ENCODE data around the gene RAPGEF2.

Gene RAPGEF2

DNA sequence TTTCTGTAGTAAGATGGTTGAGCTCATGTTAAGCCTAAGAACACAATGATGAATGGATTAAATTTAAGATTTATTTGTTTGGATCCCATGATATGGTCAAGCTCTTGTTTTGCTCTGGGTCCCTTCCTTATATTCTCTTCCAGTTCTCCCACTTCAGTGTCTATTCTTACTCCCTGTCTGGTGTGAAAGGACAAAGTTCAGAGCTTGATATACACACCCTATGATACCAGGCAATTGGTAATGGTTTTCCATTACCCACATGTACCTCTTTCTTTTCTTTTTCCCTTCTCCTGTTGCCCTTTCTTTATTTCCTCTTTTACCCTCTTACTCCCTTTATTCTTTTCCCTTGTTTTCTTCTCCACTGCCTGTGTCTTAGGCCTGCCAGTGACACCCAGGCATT lies 223.6 kb downstream of the RAPGEF2 start:
- no peak for DNase-seq (ENCODE audit: low read depth in 2 of 2)
- TF ChIP-seq, protein P1, sequence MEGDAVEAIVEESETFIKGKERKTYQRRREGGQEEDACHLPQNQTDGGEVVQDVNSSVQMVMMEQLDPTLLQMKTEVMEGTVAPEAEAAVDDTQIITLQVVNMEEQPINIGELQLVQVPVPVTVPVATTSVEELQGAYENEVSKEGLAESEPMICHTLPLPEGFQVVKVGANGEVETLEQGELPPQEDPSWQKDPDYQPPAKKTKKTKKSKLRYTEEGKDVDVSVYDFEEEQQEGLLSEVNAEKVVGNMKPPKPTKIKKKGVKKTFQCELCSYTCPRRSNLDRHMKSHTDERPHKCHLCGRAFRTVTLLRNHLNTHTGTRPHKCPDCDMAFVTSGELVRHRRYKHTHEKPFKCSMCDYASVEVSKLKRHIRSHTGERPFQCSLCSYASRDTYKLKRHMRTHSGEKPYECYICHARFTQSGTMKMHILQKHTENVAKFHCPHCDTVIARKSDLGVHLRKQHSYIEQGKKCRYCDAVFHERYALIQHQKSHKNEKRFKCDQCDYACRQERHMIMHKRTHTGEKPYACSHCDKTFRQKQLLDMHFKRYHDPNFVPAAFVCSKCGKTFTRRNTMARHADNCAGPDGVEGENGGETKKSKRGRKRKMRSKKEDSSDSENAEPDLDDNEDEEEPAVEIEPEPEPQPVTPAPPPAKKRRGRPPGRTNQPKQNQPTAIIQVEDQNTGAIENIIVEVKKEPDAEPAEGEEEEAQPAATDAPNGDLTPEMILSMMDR (IDR thresholded peaks at IDR 0.05; ENCODE audit: low read depth, low read length) = no peak
- H3K4me3 ChIP-seq (replicated peaks in 1 of 2; ENCODE audit: low read depth in 2 of 2, low read length in 2 of 2) = no peak overlapping the region

DNA sequence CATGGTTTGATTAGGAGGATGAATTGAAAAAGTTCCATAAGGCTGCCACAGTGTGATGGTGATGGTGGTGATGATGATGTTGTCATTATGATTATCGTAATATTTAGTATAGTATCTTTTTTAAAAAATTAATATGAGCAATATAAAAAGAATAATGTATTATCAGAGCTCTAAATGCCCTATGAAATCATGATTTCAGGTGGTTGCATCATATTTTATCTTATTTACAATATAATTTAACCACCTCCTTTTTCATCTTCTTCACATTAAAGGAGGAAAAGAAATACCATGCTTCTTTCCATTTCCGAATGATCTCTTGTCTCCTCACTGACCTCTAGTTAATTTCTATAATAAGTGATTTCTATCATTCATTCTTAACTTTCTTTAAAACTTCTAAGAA lies 225.9 kb downstream of the RAPGEF2 start:
- DNase-seq (ENCODE audit: low read depth in 2 of 2) = no peak
- no peak overlapping the region for H3K4me3 ChIP-seq (replicated peaks in 1 of 2; ENCODE audit: low read depth in 2 of 2, low read length in 2 of 2)
- TF ChIP-seq, protein P1 (IDR thresholded peaks at IDR 0.05; ENCODE audit: low read depth, low read length) = no peak

DNA sequence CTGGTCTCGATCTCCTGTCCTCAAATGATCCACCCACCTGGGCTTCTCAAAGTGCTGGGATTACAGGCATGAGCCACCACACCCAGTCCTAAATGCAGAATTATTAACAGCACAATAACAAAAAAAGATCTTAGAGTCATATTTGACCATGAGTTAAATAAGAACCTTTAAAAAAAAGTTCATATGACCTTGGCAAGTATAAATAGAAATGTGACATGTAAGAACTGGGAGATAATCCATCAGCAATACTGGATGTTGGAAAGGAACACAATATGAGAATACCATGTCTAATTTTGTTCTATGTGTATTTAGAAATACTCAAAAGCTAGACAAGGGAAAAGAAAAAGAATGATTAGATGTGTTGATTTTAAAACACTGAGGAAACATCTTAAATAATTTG lies 231.6 kb downstream of the RAPGEF2 start:
- TF ChIP-seq, protein P1 (IDR thresholded peaks at IDR 0.05; ENCODE audit: low read depth, low read length) = no peak
- no peak for DNase-seq (ENCODE audit: low read depth in 2 of 2)
- no peak overlapping the region for H3K4me3 ChIP-seq (replicated peaks in 1 of 2; ENCODE audit: low read depth in 2 of 2, low read length in 2 of 2)

DNA sequence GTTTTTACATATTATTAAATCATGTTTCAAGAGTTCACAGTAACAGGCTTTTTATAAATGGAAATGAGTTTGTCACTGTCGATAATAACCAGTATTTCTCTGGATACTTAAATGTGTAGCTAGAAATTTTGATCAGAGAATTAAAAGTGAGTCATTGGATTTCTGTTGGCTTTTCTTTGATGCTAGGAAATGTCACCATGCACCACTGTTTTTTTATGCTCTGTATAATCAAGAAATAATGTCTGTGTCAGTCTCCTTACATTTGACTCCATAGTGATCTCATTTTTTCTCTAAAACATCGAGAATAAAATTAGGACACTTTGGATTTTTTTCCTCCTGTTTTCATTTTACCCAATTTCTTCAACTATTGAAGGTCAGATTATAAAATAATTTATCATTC lies 234.2 kb downstream of the RAPGEF2 start:
- peak in 1 of 2 donors; percentile 19 for DNase-seq (ENCODE audit: low read depth in 2 of 2)
- TF ChIP-seq, protein P1 (IDR thresholded peaks at IDR 0.05; ENCODE audit: low read depth, low read length) = no peak
- no peak overlapping the region for H3K4me3 ChIP-seq (replicated peaks in 1 of 2; ENCODE audit: low read depth in 2 of 2, low read length in 2 of 2)

DNA sequence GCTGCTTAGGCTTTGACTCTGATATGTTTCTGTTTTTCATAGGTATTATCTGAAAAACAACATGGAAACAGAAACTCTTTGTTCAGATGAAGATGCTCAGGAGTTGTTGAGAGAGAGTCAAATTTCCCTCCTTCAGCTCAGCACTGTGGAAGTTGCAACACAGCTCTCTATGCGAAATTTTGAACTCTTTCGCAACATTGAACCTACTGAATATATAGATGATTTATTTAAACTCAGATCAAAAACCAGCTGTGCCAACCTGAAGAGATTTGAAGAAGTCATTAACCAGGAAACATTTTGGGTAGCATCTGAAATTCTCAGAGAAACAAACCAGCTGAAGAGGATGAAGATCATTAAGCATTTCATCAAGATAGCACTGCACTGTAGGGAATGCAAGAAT lies 238.6 kb downstream of the RAPGEF2 start:
- TF ChIP-seq, protein P1 (IDR thresholded peaks at IDR 0.05; ENCODE audit: low read depth, low read length) = no peak
- no peak overlapping the region for H3K4me3 ChIP-seq (replicated peaks in 1 of 2; ENCODE audit: low read depth in 2 of 2, low read length in 2 of 2)
- DNase-seq (ENCODE audit: low read depth in 2 of 2) = peak; percentile 54 to 60

DNA sequence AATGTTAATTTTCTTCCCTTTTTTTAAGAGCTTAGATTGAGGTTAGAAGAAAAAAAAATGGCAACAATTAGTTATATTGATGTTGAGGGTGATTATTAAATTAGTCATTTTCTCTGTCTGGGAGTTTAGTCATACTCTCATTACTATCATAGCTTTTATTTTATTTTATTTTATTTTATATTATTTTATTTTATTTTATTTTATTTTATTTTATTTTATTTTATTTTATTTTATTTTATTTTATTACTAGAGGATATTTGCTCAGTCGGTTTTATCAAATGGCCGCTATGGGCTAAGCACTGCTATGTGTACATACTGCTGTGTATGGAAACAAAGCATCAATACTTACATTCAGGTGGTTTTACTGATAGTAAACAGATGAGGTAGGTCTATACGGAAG lies 239.5 kb downstream of the RAPGEF2 start:
- DNase-seq (ENCODE audit: low read depth in 2 of 2) = no peak
- H3K4me3 ChIP-seq (replicated peaks in 1 of 2; ENCODE audit: low read depth in 2 of 2, low read length in 2 of 2) = no peak overlapping the region
- TF ChIP-seq, protein P1 (IDR thresholded peaks at IDR 0.05; ENCODE audit: low read depth, low read length) = no peak

DNA sequence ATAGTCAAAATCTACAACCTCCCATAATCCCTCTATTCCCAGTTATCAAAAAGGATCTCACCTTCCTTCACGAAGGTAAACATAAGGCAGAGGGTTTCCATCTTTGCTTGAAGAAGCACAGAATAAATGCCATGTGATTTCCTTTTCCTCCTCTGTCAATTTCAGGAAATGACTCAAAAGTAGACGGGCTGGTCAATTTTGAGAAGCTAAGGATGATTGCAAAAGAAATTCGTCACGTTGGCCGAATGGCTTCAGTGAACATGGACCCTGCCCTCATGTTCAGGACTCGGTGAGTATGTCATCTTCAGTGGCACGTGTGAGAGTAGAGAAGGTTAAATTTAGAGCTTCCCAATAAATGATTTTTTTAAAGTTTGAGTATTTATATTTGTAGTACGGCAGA lies 240.2 kb downstream of the RAPGEF2 start:
- TF ChIP-seq, protein P1 (IDR thresholded peaks at IDR 0.05; ENCODE audit: low read depth, low read length) = no peak
- DNase-seq (ENCODE audit: low read depth in 2 of 2) = no peak
- no peak overlapping the region for H3K4me3 ChIP-seq (replicated peaks in 1 of 2; ENCODE audit: low read depth in 2 of 2, low read length in 2 of 2)
